Measurements from ENCODE around the gene FOXK1. TPM values are rescaled to one million over a fixed set of nuclear protein-coding genes. Genes with fewer than 3 reads are reported as not detected.

FOXK1 gene
- total and polyA plus RNA-seq, 2 of the 13 experiments (the other 11 are each of a cell fraction or from before 2014, with no cell fraction given) = 4.6 to 8.8 TPM

GRCh38 chr7:4775250-4775847 lies 93.3 kb downstream of the FOXK1 start, which contains the start of gene AP5Z1 (continued):
- TF ChIP-seq, protein P1, sequence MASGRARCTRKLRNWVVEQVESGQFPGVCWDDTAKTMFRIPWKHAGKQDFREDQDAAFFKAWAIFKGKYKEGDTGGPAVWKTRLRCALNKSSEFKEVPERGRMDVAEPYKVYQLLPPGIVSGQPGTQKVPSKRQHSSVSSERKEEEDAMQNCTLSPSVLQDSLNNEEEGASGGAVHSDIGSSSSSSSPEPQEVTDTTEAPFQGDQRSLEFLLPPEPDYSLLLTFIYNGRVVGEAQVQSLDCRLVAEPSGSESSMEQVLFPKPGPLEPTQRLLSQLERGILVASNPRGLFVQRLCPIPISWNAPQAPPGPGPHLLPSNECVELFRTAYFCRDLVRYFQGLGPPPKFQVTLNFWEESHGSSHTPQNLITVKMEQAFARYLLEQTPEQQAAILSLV (CRISPR knock-in tag; IDR thresholded peaks at IDR 0.05; ENCODE audit: borderline replicate concordance) = peak; percentile 89; the same call in 1 of the 2 replicates
- TF ChIP-seq ZFY (CRISPR knock-in tag; IDR thresholded peaks at IDR 0.05) (peak; percentile 59; the same call in 1 of the 2 replicates), ZFP36L1 (CRISPR knock-in tag; IDR thresholded peaks at IDR 0.05) (no peak), ZBTB43 (CRISPR knock-in tag; conservative IDR thresholded peaks at IDR 0.05) (no peak; the same call in 1 of the 2 replicates), BHLHE40 (IDR thresholded peaks at IDR 0.05; ENCODE audit: low read length) (peak; percentile 100), GMEB1 (CRISPR knock-in tag; IDR thresholded peaks at IDR 0.05; ENCODE audit: borderline replicate concordance) (peak; percentile 98), SIX4 (CRISPR knock-in tag; IDR thresholded peaks at IDR 0.05) (0 out of 2 replicates have a peak, but pooled peaks have one; percentile 36), CBX2 (IDR thresholded peaks at IDR 0.05; ENCODE audit: low read depth, low read length) (no peak), CBX2 (CRISPR knock-in tag; IDR thresholded peaks at IDR 0.05; ENCODE audit: low read depth) (no peak), JDP2 (CRISPR knock-in tag; IDR thresholded peaks at IDR 0.05; ENCODE audit: borderline replicate concordance) (no peak), MXD3 (CRISPR knock-in tag; IDR thresholded peaks at IDR 0.05) (peak; percentile 73), ZNF670 (CRISPR knock-in tag; IDR thresholded peaks at IDR 0.05; ENCODE audit: borderline replicate concordance) (peak; percentile 67; the same call in 1 of the 2 replicates), HBP1 (CRISPR knock-in tag; IDR thresholded peaks at IDR 0.05; ENCODE audit: low read depth) (peak; percentile 97), AGO2 (optimal IDR thresholded peaks at IDR 0.05; ENCODE audit: low read depth, low read length) (peak; percentile 71), TFE3 (CRISPR knock-in tag; IDR thresholded peaks at IDR 0.05) (peak; percentile 99), ZNF781 (CRISPR knock-in tag; IDR thresholded peaks at IDR 0.05; ENCODE audit: borderline replicate concordance, not compliant biosample characterization) (no peak), SRSF1 (optimal IDR thresholded peaks at IDR 0.05; ENCODE audit: low read depth, low read length) (no peak), ZNF749 (CRISPR knock-in tag; IDR thresholded peaks at IDR 0.05; ENCODE audit: borderline replicate concordance) (peak; percentile 41; the same call in 1 of the 2 replicates), IKZF1 (IDR thresholded peaks at IDR 0.05) (no peak), ZNF468 (CRISPR knock-in tag; IDR thresholded peaks at IDR 0.05) (no peak)
- TF ChIP-seq, protein P2, sequence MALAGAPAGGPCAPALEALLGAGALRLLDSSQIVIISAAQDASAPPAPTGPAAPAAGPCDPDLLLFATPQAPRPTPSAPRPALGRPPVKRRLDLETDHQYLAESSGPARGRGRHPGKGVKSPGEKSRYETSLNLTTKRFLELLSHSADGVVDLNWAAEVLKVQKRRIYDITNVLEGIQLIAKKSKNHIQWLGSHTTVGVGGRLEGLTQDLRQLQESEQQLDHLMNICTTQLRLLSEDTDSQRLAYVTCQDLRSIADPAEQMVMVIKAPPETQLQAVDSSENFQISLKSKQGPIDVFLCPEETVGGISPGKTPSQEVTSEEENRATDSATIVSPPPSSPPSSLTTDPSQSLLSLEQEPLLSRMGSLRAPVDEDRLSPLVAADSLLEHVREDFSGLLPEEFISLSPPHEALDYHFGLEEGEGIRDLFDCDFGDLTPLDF (CRISPR knock-in tag; IDR thresholded peaks at IDR 0.05) = peak; percentile 76

Measured in HepG2 (cell line).